GM21526 (cell line): ENCODE measurements around the gene ZC3HAV1L.
"Not testable (repeated sequence)": the region's sequence is repeated elsewhere in the genome, so short reads cannot be mapped to it uniquely, and the experiment has no call there.

Source experiments
- ATAC-seq: cut with Tn5 transposase; IDR thresholded peaks from one replicate; pipeline ENCODE4 v1.9.1; 2021; ENCODE audit warnings: moderate library complexity; ENCODE audit not compliant: unreplicated experiment, low FRiP score

ZC3HAV1L gene

DNA sequence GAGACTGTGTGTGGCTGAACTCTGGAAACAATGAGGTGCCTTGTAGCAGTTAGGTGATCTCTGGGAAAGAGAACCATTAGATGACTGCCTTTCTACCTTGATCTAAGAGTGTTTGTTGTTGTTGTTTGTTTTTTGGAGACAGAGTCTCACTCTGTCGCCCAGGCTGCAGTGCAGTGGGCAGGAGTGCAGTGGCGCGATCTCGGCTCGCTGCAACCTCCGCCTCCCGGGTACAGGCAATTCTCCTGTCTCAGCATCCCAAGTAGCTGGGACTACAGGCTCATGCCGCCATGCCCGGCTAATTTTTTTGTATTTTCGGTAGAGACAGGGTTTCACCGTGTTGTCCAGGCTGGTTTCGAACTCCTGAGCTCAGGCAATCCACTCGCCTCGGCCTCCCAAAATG is 18.8 kb upstream of the ZC3HAV1L start:
- not testable (repeated sequence) for ATAC-seq

GRCh38 chr7:139054101-139054500 is 18.3 kb upstream of the ZC3HAV1L start:
- no peak for ATAC-seq

GRCh38 chr7:139051655-139052054 is 15.8 kb upstream of the ZC3HAV1L start:
- ATAC-seq, result no peak

DNA sequence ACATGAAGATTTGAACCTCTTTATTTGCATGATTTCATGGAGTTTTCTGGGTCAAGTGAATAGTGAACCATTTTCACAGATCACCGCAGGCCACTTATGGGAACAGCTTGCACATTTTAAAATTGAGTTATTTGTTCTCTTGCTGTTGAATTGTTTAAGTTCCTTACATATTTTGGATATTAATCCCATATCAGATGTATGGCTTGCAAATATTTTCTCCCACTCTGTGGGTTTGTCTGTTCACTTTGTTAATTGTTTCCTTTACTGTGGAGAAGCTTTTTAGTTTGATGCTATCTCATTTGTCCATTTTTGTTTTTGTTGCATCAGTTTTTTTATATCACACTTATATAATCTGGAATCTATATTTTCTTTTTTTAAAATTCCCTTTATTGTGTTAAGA is 14.1 kb upstream of the ZC3HAV1L start:
- ATAC-seq, result no peak

GRCh38 chr7:139049111-139049510 is 13.3 kb upstream of the ZC3HAV1L start:
- no peak for ATAC-seq

DNA sequence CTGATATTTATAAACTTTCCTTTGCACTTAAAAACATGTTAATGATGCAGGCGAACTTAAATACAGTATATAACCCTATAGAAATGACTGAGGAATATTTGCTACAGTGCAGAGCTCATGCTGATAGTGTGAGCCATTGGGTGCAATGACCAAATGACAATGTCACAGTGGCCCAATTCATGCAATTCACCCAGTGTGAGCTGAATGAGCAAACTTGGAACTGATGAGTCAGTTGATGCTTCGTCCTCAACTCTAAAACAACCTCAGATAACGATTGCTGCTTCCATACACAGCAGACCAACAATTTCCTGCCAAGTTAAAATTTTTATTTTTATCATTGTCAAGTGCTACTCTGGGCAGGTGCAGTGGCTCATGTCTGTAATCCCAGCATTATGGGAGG is 12.1 kb upstream of the ZC3HAV1L start:
- no peak for ATAC-seq

GRCh38 chr7:139046143-139046542 is 10.3 kb upstream of the ZC3HAV1L start:
- no peak for ATAC-seq

GRCh38 chr7:139044813-139045794 is 9.3 kb upstream of the ZC3HAV1L start:
- ATAC-seq, result no peak

- ATAC-seq, result no peak
These were observed 8.3 kb upstream of the ZC3HAV1L start for GRCh38 chr7:139043823-139044812.

GRCh38 chr7:139041378-139042085 is 5.7 kb upstream of the ZC3HAV1L start:
- ATAC-seq, result no peak

- ATAC-seq, result no peak
These were observed 2.8 kb upstream of the ZC3HAV1L start for GRCh38 chr7:139038691-139039090.

- no peak for ATAC-seq
These were observed 1.1 kb upstream of the ZC3HAV1L start for GRCh38 chr7:139036901-139037300.

GRCh38 chr7:139034855-139035585 is 822 bp downstream of the ZC3HAV1L start:
- peak; percentile 36 for ATAC-seq

DNA sequence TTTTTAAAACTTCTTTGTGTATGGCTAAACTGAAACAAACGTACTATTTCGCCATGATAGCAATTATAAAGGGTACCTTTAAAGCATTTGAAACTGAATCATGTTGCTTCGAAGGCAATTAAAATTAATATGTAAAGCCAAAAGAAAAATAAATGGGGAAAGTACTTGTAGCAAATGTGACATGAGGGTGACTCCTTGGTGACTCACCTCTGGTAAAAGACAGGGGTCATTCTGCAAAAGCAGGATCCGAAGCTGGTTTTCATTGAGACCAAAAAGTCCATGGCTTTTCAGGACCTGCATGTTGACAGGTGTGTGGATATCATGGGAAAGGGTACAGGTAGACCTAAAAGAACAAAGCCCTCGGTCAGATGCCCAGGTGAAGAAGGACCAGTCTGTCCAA is 1.5 kb downstream of the ZC3HAV1L start:
- ATAC-seq, result no peak

GRCh38 chr7:139033346-139034114 is 2.3 kb downstream of the ZC3HAV1L start:
- no peak for ATAC-seq

GRCh38 chr7:139032473-139032872 is 3.4 kb downstream of the ZC3HAV1L start:
- ATAC-seq, result no peak

DNA sequence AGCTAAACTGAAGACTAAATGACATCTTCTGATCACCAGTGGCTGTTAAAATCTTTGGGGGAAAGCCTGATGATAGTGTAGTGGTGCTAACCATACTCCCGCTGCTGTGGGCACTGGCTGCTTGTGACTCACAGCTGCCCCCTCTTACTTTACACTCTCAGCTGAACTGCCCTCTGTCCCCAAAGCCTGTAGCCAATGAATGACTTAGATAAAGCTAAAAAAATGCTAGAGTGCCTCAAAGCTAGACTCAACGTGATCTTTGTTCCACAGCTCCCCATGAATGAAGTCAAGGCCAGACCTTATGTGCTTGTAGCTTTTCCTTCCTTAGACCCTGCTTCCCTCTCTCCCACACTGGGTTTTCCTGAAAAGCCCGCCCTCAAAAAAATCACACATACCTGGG is 6.5 kb downstream of the ZC3HAV1L start:
- no peak for ATAC-seq

- ATAC-seq, result no peak
These were observed 9.3 kb downstream of the ZC3HAV1L start for GRCh38 chr7:139026551-139026950.

- ATAC-seq, result not testable (repeated sequence)
These were observed 10.0 kb downstream of the ZC3HAV1L start for GRCh38 chr7:139025861-139026260.
